Germinal center (tissue), 1 donor: ENCODE results near the gene JTB.
"Not testable (repeated sequence)": the region's sequence is repeated elsewhere in the genome, so short reads cannot be mapped to it uniquely, and the experiment has no call there.

Experiments
- DNase-seq: peaks from one replicate; pipeline ENCODE4 v3.0.0; 2012; ENCODE audit warnings: mixed read lengths, low spot score

Gene JTB

DNA sequence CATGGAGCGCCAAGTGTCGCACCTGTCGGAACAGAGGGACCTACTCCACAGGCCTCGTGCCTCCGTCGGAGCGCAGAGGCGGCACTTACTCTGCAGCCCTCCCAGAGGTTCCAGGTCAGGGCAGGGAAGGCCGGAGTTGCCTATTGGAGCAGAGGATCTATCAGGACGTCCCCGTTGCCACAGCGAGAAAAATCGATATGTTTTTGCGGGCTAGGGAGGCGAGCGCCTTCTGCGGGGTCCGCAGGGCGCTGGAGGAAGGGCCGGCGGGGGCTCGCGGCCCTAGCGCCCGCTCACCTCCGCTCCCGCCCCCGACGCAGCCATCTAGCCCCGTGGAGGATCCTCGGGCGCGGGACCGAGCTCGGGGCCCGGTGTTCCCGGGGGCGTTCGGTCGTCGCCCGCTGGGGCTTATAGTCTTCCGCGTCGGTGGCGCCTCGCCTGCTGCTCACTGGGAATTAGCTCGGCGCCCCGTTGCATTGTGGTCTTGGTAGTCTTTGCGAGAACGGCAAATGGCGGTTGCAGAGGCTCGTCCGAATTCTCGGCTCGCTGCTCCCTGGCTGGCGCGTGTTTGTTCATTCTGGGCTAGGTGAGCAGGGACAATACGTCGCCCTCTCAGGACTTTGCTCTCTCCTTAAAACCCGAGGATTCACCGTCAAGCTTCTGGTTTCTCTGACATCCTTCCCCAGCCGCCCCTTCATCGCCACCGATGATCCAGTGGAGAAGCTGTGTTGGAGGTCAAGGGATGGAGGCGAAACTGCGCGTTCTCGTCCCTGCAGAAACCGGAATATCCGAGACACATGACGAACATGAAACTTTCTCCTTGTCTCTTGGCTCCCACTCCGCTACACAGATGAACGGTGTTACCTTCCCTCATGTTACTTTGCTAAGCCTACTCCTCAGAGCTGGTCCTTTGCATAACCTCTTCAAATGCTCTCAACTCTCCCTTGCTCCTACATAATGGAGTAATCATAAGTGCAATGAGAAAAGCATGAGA, at the start of gene JTB:
TSS of gene JTB (minus strand) at position 425 of the 991 bp plus-strand sequence. CDS start at position 3, 422 bp downstream.
- DNase-seq, result peak; percentile 85

DNA sequence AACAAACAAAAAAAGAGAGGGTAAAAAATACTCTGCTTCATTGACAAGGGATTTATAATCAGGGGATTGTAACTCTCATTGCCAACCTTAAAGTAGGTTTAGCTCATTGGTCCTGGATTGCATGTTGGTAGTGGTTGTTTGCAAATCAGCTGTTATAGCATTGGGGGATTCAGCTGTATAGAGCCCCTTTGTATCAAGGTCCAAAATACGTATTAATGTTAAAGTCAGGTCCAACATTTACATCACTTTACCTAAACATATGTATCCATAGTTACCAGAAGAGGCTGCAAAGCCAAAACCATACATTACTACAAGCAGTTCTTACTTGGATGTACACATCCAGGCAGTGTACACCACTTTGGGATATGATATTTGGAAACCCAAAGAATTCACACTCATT, 42.5 kb upstream of the JTB start:
- no peak for DNase-seq

DNA sequence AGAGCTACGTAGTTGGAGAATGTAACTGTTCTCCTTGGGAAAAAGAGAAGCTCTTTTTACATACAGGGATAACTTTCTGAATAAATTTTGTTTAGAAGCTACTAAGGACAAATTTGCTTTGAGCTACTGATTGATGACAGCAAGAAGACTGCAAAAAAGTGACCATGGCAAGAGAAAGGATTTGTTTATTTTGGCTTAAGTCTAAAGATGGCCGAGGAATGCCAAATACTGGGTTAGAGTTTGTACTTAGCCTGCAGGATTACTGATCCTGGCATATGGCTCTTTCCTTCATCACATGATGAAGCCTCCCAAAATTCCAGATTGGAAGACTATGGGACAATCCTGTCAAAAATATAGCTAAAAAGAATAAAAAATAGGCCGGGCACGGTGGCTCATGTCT, 41.8 kb upstream of the JTB start:
- no peak for DNase-seq

DNA sequence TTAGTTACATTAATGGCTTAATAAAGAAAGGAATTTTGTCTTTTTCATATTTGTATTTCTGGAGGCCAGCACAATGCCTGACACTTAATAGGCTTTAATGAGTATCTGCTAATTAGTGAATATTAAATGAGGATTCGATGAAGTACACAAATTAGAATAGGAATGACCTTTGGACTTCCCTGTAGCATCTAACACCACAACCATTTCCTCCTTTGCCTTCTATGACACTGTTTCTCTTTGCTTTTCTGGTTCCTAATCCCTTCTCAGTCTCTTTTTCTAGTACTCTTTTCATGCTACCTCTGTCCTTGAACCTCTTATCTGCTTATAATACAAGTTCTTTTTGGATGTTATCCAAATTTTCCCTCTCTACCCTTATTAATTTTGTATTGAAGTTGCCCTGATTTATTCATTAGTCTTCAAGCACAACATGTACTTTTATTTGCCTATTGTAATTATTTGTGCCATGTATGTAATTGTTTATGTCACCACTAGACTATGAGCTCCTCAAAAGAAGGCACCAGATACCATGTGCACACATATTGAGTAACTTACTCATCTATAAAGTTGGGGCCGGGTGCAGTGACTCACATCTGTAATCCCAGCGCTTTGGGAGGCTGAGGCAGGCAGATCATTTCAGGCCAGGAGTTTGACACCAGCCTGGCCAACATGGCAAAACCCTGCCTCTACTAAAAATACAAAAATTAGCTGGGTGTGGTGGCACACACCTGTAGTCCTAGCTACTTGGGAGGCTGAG, 36.9 kb upstream of the JTB start:
- DNase-seq, result no peak

DNA sequence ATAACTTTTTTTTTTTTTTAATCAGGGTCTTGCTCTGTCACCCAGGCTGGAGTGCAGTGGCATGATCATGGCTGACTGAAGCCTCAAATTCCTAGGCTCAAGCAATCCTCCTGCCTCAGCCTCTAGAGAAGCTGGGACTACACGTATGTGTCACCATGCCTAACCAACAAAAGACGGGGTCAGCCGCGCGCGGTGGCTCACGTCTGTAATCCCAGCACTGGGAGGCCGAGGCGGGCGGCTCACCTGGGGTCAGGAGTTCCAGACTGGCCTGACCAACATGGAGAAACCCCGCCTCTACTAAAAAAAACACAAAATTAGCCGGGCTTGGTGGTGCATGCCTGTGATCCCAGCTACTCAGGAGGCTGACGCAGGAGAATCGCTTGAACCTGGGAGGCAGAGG, 35.1 kb upstream of the JTB start:
- DNase-seq, result not testable (repeated sequence)

DNA sequence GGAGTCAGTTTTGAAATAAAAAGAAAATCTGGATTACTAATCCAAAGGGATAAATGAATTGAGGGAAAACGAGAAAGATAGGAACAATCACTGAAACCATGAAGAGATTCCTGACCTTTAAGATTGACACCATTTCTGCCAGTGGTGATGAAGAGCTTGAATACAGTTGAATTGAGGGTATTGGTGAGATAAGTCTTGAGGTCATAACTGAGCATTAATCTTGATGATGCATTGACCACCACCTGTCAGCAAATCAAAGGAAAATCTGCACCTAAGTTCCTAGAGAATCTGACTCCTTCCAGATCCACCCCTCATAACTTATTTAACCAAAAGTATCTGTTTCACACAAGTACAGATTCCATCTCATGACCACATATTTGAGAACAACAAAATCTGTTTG, 34.7 kb upstream of the JTB start:
- no peak for DNase-seq

DNA sequence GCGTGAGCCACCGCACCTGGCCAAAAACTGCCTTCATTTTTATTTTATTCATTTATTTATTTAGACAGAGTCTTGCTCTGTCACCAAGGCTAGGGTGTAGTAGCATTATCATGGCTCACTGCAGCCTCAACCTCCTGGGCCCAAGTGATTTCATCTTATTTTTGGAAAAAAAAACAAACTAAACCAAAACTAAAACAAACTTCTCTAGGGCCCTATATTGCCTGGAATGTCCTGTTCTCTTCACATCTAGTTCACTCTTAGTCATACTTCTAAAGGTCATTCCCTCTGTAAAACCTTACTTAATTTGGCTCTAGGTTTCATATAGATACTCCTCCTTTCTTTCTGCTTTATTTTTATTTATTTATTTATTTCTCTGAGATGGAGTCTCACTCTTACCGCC, 28.7 kb upstream of the JTB start:
- DNase-seq, result no peak

DNA sequence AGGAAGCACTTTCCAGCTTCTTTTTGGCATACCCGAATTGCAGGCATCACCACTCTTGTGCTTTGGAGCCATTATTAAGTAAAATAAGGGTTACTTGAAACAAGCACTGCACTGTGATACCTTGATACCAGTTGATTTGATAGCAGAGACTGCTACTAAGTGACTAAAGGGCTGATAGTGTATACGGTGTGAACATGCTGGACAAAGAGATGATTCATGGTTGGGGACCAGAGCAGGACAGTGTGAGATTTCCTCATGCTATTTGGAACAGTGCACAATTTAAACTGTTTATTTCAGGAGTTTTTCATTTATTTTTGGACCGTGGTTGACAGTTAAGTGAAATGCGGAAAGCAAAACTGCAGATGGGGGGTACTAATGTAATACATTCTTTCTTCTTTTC, 22.9 kb upstream of the JTB start:
- no peak for DNase-seq

DNA sequence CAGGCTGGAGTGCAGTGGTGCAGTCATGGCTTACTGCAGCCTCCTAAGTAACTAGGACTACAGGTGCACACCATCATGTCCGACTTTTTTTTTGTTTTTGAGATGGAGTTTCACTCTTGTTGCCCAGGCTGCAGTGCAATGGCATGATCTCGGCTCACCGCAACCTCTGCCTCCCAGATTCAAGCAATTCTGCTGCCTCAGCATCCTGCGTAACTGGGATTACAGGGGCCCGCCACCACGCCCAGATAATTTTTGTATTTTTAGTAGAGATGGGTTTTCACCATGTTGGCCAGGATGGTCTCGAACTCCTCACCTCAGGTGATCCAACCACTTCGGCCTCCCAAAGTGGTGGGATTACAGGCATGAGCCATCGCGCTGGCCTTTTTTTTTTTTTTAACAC, 19.4 kb upstream of the JTB start:
- not testable (repeated sequence) for DNase-seq

DNA sequence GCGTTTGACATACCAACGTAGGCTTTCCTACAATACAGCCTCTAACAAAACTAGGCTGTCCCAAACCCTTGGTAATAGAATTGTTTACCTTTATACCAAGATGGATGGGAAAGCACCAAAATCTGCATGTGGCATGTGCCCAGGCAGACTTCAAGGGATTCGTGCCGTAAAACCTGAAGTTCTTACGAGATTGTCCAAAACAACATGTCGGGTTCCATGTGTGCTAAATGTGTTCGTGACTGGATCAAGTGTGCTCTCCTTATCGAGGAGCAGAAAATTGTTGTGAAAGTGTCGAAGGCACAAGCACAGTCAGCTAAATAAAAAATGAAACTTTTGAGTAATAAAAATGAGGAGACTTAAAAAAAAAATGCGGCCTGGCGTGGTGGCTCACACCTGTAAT, 18.2 kb upstream of the JTB start:
- no peak for DNase-seq

DNA sequence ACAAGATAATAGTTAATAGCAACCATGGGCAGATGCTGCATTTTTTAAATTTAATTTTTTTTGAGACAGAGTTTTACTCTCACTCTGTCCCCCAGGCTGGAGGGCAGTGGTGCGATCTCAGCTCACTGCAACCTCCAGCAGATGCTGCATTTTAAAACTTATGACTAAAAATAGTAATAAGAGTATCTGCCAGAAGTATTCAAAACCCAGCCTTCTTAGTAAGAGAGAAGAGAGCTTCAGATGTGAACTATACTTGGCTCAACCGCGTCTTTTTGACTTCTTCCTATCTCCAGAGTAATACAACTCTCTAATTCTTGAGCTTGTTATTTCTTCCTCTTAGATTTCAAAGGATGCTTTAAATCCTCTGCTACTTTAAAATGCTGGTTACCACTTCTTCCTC, 17.7 kb upstream of the JTB start:
- DNase-seq, result no peak

DNA sequence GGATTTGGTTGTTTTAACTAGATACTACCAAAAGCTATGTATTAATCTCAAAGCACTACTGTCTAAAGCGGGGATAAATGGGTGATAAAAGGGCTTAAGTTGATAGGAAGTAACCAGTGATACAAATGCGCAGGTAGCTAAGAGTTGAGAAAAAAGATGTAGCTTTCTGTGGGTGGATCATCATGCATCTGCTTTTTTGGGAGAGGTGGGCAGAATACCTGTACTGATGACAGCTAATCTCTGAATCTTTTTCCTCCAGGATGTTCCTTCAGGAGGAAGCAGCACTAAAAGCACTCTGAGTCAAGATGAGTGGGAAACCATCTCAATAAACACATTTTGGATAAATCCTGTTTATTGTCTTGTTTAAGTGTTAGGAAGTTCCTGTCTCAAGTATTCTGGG, 14.3 kb upstream of the JTB start:
- no peak for DNase-seq

DNA sequence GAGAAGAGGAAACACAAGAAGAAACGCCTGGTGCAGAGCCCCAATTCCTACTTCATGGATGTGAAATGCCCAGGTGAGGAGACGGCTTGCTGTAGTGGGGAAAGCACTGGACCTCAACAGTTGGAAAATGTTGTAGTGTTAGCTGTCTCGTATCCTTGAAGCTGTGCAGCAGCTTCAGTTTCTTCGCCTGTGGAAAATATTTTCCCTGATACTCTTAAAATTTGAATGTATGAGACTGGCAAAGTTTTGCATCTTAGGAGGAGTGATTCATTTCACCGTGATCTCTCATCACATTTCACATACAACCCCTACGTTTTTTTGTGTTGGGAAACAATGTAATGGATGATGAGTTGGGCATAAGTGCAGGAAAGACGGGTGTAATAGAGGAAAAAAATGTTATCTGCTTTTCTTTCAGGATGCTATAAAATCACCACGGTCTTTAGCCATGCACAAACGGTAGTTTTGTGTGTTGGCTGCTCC, 13.7 kb upstream of the JTB start:
- no peak for DNase-seq

DNA sequence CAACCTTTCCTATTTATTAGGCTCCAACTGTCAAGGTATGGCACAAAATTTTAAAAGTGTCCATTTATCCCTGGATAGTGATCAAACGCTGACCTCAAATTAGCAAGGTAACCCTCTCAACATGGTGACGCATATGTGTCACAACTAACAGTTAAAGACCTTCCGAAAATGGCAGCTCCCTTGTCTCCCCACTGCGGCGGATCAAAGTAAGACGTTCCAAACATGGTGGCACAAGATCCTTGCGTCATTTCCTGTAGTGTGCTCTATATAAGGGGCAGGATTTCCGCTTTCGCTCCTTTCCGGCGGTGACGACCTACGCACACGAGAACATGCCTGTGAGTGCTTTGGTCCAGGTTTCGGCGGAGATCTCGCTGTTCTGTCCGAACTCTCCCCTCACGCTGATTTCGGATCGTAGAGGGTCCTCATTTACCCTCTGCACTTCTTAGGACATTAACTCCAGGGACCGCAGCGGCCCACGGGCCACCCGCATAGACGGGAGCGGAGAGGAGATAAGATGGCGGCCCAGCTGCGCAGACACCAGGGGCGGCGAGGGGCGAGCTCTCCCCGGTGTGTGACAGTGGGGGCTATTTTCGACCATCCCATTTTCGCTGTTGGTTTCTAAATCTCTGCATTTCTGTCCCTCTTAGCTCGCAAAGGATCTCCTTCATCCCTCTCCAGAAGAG, 13.1 kb upstream of the JTB start, which contains the start of gene RPS27:
TSS of gene RPS27 (plus strand) at position 295 of the 683 bp plus-strand sequence. CDS start at position 330, 35 bp downstream.
- DNase-seq, result peak; percentile 94

DNA sequence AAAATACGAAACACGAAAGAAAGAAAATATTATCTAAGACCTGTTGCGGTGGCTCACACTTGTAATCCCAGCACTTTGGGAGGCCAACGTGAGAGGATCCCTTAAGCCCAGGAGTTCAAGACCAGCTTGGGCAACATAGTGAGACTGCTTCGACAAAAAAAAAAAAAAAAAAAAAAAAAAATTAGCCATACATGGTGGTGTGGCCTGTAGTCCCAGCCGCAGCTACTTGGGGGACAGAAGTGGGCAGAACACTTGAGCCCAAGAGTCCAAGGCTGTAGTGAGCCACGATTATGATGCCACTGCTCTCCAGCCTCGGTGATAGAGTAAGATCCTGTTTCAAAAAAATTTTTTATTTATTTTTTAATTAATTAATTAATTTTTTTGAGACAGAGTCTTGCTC, 10.1 kb upstream of the JTB start:
- DNase-seq, result no peak

DNA sequence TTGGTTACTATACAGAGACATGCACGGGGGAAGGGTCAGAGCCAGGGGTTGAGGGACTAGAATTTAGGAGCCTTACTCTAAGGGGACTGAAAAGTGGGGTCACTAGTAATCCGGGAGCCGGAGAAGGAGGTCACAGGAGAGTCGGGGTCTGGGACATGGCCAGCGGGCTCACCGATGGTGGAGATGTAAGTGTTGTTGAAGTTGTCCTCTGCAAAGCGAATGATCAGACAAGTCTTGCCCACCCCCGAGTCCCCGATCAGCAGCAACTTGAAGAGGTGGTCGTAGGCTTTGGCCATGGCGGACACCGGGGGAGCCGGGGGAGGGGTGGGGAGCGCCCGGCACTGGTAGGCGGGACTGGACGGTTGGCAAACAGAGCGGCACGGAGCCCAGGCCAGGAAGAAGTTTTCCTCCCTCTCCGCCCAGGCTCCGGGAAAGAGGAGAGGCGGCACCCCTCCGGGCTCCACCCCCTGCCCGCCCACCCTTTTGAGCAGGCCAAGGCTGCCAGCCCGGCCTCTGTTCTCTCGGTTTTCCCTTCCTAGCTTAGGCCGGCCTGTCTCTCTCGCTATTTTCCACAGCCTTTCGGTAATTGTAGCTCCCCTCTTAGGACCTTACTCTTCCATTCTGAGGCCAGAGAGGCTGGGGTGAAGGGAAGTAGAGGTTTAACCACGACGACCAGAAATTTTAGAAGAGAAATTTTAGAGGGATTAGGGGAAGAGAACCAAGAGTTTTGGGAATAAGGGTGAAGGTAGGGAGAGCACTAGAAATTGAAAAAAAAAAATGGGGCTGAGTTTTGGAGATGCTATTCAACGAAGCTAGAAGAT, 8.7 kb upstream of the JTB start, which contains the start of gene RAB13:
TSS of gene RAB13 (minus strand) at position 399 of the 821 bp plus-strand sequence. CDS start at position 296, 103 bp downstream.
- peak; percentile 54 for DNase-seq

DNA sequence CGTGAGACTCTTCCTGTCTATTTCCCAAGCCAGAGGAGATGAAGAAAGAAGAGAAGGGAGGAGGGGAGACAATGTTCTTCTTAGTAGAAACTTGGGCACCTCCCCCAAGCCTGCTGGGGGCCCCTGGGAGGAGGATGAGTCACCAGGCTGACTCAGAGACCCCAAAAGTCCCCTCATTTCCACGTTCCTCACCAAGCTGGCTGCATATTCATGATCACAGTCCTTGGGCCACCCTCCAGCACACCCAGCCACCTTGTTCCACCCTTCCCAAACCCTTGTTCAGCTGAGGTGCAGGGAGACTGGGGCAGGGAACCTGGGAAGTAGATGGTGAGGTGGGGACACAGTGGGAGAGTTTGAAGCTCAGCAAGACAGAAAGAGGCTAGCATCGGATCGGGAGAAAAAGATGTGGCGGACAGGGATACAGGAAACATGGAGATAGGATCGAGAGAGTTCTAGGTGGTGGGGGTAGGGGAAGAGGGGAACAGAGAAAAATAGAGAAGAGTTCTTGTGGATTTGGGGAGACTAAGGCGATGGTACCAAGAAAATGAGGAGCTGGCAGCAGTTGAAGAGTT, 8.0 kb upstream of the JTB start:
- DNase-seq, result no peak

DNA sequence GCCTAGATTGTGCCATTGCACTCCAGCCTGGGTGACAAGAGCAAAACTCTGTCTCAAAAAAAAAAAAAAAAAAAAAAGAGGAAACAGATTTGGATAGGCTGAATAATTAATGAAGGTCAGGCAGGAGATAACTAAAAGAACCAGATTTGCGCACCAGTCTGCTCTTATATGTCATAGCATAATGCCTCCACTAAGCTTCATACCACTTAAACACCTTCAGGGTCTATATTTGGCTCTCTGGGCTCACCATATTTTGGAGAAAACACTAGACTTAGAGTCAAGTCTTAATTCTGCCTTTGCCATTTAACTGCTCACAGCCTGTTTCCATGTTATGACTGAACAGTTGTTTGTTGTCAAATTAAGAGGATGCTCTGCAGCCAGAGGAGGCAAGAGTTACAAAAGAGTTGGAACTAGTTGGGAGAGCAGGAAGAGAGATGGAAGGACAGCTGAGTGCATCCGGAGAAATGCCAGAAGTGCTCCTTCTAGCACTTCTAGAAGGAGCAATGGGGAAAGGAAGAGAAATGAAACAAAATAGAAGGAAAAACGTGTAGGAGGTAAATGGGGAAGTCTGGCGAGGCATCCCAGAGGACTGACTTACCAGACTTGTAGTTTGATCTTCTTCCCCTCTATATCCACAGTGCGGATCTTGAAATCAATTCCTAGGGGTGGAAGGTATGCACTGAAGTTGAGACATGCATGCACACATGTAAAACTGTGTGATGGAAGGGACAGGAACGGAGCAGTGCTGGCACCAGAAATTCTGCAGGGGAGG, 6.8 kb upstream of the JTB start:
- DNase-seq, result no peak

DNA sequence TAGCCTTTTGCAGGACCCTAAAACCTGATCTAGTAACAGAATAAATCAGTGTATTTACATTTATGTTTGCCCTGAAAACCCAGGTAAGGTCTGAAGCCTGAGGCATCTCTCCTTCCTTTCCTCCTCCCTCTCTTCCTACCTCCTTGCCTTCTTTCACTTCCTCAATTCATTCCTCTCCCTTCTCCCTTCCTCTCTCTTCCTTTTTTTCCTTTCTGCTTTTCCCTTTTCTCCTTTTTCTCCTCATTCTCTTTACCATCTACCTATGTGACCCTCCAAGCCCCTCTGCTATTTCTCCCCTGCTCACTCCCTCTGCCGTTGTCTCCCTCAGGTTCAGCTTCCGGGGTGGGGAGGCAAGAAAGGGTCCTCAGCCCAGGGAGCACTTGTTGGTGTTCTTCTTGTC, 4.3 kb upstream of the JTB start:
- not testable (repeated sequence) for DNase-seq

DNA sequence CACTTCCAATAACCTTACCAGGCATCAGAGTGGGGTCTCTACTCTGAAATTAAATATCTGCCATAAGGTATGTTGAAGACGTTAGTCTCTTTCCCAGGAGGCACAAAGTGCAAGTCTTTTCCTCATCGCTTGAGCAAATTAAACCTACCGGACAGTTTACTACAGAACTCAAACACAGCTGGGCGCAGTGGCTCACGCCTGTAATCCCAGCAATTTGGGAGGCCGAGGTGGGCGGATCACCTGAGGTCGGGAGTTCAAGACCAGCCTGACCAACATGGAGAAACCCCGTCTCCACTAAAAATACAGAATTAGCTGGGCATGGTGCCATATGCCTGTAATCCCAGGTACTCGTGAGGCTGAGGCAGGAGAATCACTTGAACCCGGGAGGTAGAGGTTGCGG, 1.6 kb upstream of the JTB start:
- not testable (repeated sequence) for DNase-seq
